Tibial artery (tissue), 4 donors: Measurements from ENCODE around the gene LYRM4.
A peak's percentile ranks its signal among the peaks of the same experiment; 100 is the strongest.

ENCODE experiments used
- DNase-seq, 2 donors: peaks; one replicate each; pipeline ENCODE4 v3.0.0-alpha.2; 2019
- H3K27ac ChIP-seq, 2 donors: fragments of 200-600 bp; sonication (generic) in 1 of 2; 1 replicate in 1 of 2; 2 replicates in 1 of 2; pipeline ENCODE4 v1.5.1; 2018 to 2019; ENCODE audit warnings: mild to moderate bottlenecking in 1 of 2
- H3K27me3 ChIP-seq, 2 donors: fragments of 200-600 bp; sonication (generic) in 1 of 2; one replicate each; pipeline versions ENCODE4 v1.5.1 to v1.6.0; 2016 to 2019
- H3K36me3 ChIP-seq, 3 donors: fragments of 200-600 bp; sonication (generic) in 2 of 3; one replicate each; pipeline ENCODE4 v1.5.1; 2016 to 2019; ENCODE audit warnings: mild to moderate bottlenecking in 2 of 3
- H3K4me1 ChIP-seq, 4 donors: fragments of 200-600 bp; sonication (generic) in 2 of 4; 1 replicate in 3 of 4; 2 replicates in 1 of 4; pipeline ENCODE4 v1.5.1; 2016 to 2019
- H3K4me3 ChIP-seq, 2 donors: fragments of 200-600 bp; sonication (generic) in 1 of 2; 1 replicate in 1 of 2; 2 replicates in 1 of 2; pipeline ENCODE4 v1.5.1; 2018 to 2019; ENCODE audit warnings: mild to moderate bottlenecking in 2 of 2
- H3K9me3 ChIP-seq, 3 donors: fragments of 200-600 bp; sonication (generic) in 1 of 3; one replicate each; pipeline ENCODE4 v1.5.1; 2016 to 2019
- CTCF ChIP-seq, 2 experiments: fragments of 200-600 bp in 1 of 2; fragments of 450-650 bp in 1 of 2; IDR thresholded peaks; one replicate each; pipeline ENCODE4 v1.5.1; 2017 to 2019; ENCODE audit warnings: antibody characterized with exemption in 2 of 2, mild to moderate bottlenecking in 1 of 2, moderate library complexity in 1 of 2
- intact Hi-C: fragments of 100-400 bp; cut with DNase I; formaldehyde crosslinking; loops from one replicate; pipeline ENCODE4 v1.15.0; 2023; ENCODE audit warnings: low total_unique reads

LYRM4 gene

GRCh38 chr6:5208057-5208456 is 52.7 kb downstream of the LYRM4 start:
- Histone ChIP-seq H3K27ac (peak overlapping the region; percentile 52 to 72), H3K27me3 (no peaks in the 10 kb centered on the region), H3K9me3 (no peaks in the 10 kb centered on the region), H3K4me1 (peaks cover 0 to 71% (median 40%) of the 10 kb centered on the region in 4 donors), H3K36me3 (peaks cover 0 to 5% (median 0%) of the 10 kb centered on the region in 3 donors), H3K4me3 (no peak overlapping the region)
- no peak for TF ChIP-seq CTCF (IDR thresholded peaks at IDR 0.05)
- intact Hi-C loops, result loop anchor here (2.0 to 10.0 kb wide), 3 partner anchors 53 to 797 kb away; partner anchors contain the start of genes FARS2, LYRM4 and NRN1
- no peak for DNase-seq

GRCh38 chr6:5206920-5207561 is 53.7 kb downstream of the LYRM4 start:
- Histone ChIP-seq H3K9me3 (no peaks in the 10 kb centered on the region), H3K27me3 (no peaks in the 10 kb centered on the region), H3K36me3 (no peaks in the 10 kb centered on the region), H3K27ac (peak overlapping the region; percentile 52 to 72), H3K4me1 (peaks cover 0 to 61% (median 39%) of the 10 kb centered on the region in 4 donors), H3K4me3 (no peak overlapping the region)
- DNase-seq, result no peak
- no peak for TF ChIP-seq CTCF (IDR thresholded peaks at IDR 0.05)
- intact Hi-C loops, result loop anchor here (10.0 kb wide), 2 partner anchors 558 to 798 kb away; partner anchors contain the start of gene NRN1

GRCh38 chr6:5205877-5206850 is 54.6 kb downstream of the LYRM4 start:
- no peak for TF ChIP-seq CTCF (IDR thresholded peaks at IDR 0.05)
- Histone ChIP-seq H3K27me3 (no peaks in the 10 kb centered on the region), H3K36me3 (no peaks in the 10 kb centered on the region), H3K4me3 (no peak overlapping the region), H3K4me1 (peaks cover 0 to 65% (median 43%) of the 10 kb centered on the region in 4 donors), H3K27ac (peak overlapping the region; percentile 52 to 72), H3K9me3 (no peaks in the 10 kb centered on the region)
- peak; percentile 67 to 82 for DNase-seq
- intact Hi-C loops, result loop anchor here (10.0 kb wide), 2 partner anchors 559 to 799 kb away; partner anchors contain the start of gene NRN1

- DNase-seq, result no peak
- no peaks in the 10 kb centered on the region for H3K27me3 ChIP-seq
- peak overlapping the region; percentile 52 to 72 for H3K27ac ChIP-seq
- H3K4me1 ChIP-seq, result peaks cover 0 to 75% (median 47%) of the 10 kb centered on the region in 4 donors
- H3K9me3 ChIP-seq, result no peaks in the 10 kb centered on the region
- H3K36me3 ChIP-seq, result no peaks in the 10 kb centered on the region
- H3K4me3 ChIP-seq, result no peak overlapping the region
- TF ChIP-seq CTCF (IDR thresholded peaks at IDR 0.05), result no peak
- intact Hi-C loops, result loop anchor here (10.0 kb wide), 2 partner anchors 560 to 800 kb away; partner anchors contain the start of gene NRN1
Measured at GRCh38 chr6:5205035-5205507, 55.7 kb downstream of the LYRM4 start.

GRCh38 chr6:5204376-5204775 is 56.4 kb downstream of the LYRM4 start:
- no peak for DNase-seq
- Histone ChIP-seq H3K9me3 (no peaks in the 10 kb centered on the region), H3K4me1 (peaks cover 0 to 73% (median 47%) of the 10 kb centered on the region in 4 donors), H3K4me3 (no peak overlapping the region), H3K27ac (peak overlapping the region; percentile 52 to 72), H3K36me3 (no peaks in the 10 kb centered on the region), H3K27me3 (no peaks in the 10 kb centered on the region)
- intact Hi-C loops, result loop anchor here (10.0 kb wide), 2 partner anchors 560 to 800 kb away; partner anchors contain the start of gene NRN1
- TF ChIP-seq CTCF (IDR thresholded peaks at IDR 0.05), result no peak
